Stimulated activated naive CD8-positive, alpha-beta T cell treated with anti-CD3 and anti-CD28 coated beads, Interleukin-15, Interleukin-2, amounts not matched to agents 100 U/mL and 50 U/mL, for 24 hours (primary cell): ENCODE results near the gene TIAM2.
A peak's percentile ranks its signal among the peaks of the same experiment; 100 is the strongest.

ENCODE experiments used
- ATAC-seq: fragments of 150-1000 bp; cut with Tn5 transposase; one replicate; pipeline ENCODE4 v1.10.0; 2021
- DNase-seq: peaks from one replicate; pipeline ENCODE4 v3.0.0; 2021

TIAM2 gene

GRCh38 chr6:155024391-155025027, 29.4 kb downstream of the TIAM2 start:
- ATAC-seq, result no peak
- DNase-seq, result no peak

DNA sequence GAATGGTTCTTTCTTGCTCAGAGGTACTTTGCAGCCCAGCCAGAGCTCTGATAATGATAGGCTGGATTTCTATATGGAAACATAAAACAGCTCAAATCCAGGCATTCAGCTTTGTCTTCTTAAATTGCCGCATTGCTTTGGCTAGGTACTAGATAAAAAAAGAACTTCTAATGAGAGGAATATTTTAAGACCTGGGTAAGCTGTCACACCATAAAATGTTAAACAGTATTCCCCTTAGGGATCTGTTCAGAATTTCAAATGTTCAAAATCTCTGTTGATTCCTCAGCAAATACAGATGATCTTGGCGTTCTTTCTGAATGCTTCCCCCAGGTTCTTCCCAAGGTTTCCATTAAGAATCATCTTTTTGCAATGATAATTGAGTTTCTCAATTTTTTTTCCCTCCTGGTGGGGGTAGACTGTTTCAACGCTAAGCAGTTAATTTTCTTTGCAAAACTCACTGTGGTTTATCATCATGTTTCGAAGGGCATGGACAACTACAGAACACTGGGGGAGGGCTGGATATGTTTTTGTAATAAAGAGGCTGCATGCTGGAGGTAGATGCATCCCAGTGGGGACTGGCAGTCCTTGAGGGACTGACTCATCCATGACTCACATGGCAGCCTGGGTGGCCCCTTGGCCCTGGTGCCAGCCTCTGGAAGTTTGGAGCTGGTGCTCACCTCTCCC, 31.0 kb downstream of the TIAM2 start:
- DNase-seq, result no peak

GRCh38 chr6:155026706-155027045, 31.6 kb downstream of the TIAM2 start:
- ATAC-seq (no peak), DNase-seq (no peak)

More for the DNA sequence above, 31.0 kb downstream of the TIAM2 start:
- peak; percentile 36 for ATAC-seq

DNA sequence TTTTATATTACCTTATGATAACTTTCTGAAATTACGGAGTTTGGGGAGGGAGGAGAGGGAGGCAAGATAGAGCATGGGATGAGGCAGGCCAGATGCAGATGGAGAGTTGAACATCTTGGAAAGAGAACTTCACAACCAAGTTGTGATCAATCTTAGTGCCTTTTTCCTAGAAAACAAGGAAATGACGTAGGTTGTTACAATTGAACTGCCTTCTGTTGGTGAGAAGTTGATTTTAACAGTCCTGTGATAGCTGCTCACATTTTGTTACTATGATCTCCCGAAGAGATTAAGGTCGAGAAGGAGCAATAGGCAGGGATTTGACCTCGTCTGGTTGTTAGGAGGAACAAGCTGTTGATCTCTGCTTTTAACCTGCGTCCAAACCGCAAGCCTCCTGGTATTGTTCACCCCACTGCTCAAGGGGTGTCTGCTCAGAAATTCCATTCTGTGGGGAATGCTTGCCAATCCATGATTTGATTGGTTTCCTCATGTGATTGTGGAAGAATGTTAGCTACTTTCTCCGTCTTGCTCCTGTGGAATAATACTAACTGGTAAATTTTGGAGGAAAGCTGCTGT, 35.1 kb downstream of the TIAM2 start:
- no peak for DNase-seq
- no peak for ATAC-seq

- no peak for DNase-seq
Observed at GRCh38 chr6:155031091-155031490, 36.0 kb downstream of the TIAM2 start.

GRCh38 chr6:155033021-155033791, 38.1 kb downstream of the TIAM2 start:
- no peak for ATAC-seq
- DNase-seq, result no peak

More at GRCh38 chr6:155031091-155031490, 36.0 kb downstream of the TIAM2 start:
- ATAC-seq, result no peak

DNA sequence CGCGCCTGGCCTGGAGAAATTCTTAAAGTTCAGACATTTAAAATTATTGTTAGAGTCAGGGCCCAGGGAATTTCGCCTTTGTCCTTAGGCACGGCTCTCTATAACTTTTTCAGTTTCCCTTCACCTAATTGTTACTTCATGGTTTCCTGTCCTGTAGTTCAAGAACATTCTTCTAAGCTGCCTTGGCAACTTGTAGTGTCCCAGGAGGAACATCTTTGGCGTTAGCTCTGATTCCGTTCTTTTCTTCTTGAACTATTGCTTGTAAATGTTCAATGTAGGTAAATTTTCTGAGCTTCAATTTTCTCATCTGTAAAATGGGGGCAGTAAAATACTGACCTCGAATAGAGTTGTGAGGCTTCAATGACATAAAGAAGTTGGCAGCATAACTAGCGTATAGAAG, 41.8 kb downstream of the TIAM2 start:
- no peak for DNase-seq
- no peak for ATAC-seq

DNA sequence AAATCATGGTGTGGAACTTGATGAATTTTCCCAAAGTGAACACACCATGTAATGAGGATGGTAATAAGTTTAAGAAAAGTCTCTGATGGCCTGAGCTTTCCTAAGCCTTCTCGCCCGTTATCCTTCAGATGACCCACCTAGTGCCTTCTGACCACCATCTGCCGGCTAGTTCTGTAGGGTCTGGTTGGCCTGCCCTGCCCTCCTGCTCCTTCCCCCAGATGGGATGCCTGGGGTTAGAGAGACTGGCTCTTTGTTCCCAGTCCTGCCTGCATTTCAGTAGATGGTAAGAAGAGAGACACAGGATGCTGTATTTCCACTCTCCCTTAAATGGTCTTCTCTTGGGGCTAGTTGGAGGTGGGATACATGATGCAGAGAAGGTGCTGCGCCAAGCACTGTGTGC, 43.0 kb downstream of the TIAM2 start:
- ATAC-seq (no peak), DNase-seq (no peak)

DNA sequence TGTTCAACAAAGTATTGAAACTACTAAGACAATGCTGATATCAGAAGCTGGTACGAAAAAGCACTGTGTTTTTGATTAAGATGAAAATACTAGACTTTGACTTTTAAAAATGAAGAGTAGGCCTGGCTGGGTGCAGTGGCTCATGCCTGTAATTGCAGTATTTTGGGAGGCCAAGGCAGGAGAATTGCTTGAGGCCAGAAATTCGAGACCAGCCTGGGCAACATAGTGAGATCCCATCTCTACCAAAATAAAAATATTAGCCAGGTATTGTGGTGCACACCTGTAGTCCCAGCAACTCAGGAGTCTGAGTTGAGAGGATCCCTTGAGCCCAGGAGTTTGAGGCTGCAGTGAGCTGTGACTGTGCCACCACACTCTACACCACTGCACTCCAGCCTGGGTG, 43.4 kb downstream of the TIAM2 start:
- ATAC-seq, result no peak
- DNase-seq, result no peak

DNA sequence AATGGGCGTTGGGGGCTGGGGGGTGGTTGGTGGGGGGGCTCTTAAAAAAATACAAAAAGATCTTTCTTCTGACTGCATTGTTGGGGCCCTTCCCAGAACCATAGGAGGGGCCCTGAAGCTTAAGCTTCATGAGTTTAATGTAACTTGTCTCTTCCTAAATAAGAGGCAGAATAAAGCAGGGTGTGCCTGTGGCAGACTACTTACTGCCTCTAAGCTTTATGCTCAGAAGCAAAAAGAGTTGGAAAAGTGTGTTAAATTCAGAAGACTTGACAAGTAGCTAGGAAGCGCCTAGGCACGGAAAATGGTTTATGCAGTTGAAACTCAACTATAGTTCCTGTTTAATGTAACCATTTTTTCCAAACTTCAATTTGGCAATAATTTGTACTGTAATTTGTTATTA, 44.5 kb downstream of the TIAM2 start:
- DNase-seq (no peak), ATAC-seq (no peak)

DNA sequence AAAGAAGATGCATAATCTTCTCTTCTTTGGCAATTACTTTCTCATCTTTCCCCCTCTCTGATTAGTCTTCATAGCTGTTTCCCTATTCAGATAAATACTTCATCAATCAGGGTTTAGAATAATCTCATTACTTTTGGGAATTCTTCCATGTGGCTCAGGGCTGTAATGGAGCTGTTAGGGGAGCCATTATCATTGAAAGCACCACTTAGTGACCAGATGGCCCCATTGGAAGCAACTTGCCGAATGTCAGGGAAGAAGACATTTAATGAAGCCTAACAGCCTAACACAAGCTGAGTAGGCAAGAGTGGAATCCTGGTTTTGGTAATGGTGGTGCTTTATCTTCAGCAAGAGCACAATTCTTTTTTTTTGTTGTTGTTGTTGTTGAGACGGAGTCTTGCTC, 45.0 kb downstream of the TIAM2 start:
- ATAC-seq, result no peak
- DNase-seq, result no peak

DNA sequence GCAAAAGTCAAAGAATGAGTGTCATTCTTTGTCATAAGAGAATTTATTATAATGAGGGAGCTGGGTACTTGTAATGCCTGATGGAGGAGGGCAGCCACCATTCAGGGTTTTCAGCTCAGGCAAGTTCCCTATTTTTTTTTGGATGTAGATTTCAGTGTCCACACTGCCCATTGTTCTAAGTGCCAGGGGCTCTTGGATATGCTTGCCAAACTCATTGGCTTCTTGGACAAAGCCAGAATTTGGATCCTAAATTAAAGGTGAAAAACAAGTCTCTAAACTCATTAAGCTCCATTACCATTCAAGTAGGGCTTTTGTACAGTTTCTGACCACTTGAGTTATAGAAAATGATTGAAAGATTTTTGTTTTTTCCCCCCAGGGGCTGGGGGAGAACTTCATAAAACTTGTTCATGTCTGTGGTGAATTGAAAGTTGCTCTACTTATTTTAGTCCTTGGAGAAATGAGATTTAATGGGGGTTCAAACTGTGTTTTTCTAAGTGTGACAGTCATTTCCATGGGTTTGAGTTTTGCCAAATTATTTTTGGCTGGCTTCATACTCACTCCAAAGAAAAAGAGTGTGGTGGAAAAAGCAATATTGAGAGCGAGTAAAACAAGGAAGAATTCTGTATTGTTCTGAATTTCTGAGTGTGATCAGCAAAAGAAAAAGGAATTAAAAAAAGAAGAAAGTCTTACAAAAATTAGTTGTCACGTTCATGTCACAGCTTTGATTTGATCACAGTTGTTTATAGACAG, 46.0 kb downstream of the TIAM2 start:
- no peak for ATAC-seq
- no peak for DNase-seq

GRCh38 chr6:155041741-155042279, 46.7 kb downstream of the TIAM2 start:
- no peak for DNase-seq
- ATAC-seq, result no peak

GRCh38 chr6:155042983-155043382, 47.9 kb downstream of the TIAM2 start:
- ATAC-seq, result no peak

DNA sequence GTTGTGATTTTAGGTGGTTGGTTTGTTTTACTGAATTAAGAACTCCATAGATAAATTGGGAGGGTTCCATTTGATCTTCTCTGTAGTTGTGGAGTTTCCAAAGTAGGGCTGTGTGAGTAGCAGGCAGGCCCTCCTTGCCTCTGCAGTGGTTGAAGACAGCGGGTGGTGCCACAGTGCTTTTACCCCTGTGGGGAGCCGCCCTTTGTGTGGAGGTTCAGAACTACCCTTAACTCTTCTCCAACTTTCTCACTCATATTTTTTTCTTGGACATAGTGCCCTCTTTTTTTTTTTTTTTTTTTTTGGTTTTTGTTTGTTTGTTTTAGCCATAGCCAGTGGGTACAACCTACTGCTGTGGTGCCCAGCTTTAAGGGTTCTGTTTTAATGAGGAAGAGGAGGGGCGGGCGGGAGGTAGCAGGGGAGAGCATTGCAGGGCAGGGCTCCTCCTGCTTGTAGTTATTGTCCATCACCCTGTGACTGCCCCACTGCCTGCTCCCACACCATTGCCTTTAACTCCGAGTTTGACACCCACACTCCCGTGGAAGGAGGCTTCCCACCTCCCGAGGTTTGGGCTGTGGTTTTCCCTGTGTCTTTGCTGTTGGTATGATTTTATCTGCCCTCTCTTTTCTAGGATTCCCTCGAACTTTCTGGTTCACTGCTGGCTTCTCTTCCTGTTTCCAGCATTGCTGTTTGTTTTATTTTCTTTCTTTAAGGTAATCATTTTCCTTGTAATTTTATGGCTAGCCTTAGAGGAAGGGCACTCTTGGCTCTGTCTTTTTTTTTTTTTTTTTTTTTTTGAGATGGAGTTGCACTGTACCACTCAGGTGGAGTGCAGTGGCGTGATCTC, 50.7 kb downstream of the TIAM2 start:
- ATAC-seq (no peak), DNase-seq (no peak)

More at GRCh38 chr6:155042983-155043382, 47.9 kb downstream of the TIAM2 start:
- no peak for DNase-seq

DNA sequence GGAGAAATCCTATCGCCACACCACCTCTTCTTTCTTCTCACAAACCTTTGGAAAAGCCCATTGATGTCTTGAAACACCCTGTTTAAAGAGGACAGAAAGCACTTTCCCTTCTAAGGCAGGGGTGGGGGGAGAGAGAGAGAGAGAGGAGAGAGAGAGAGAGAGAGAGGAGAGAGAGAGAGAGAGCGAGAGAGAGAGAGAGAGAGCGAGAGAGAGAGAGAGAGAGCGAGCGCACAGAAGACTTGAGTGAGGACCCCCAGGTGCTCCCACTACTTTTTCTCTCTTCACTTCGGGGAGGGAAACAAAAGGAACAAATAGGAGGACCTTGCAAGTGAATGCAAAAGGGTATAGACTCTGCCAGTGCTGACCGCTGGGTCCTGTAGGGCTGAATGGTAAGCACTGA, 52.4 kb downstream of the TIAM2 start:
- ATAC-seq (no peak), DNase-seq (no peak)

- DNase-seq (peak; percentile 42), ATAC-seq (peak; percentile 96)
Observed at GRCh38 chr6:155050311-155050710, 55.2 kb downstream of the TIAM2 start.

- ATAC-seq, result no peak
- no peak for DNase-seq
Observed at GRCh38 chr6:155054491-155055250, 59.6 kb downstream of the TIAM2 start.

DNA sequence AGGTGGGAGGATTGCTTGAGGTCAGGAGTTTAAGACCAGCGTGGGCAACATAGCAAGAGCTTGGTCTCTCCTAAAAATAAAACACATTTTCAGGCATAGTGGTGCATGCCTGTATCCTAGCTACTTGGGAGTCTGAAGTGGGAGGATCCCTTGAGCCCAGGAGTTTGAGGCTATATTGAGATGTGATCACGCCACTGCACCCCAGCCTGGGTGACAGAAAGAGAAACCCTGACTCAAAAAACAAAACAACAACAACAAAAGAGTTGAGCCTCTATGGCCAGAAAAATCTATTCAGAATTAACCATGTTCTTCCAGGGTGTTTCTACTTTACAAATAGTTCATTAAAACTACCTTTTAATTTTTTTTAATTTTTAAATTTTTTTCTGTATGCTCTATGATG, 60.6 kb downstream of the TIAM2 start:
- no peak for ATAC-seq
- no peak for DNase-seq

- no peak for DNase-seq
- no peak for ATAC-seq
Observed at GRCh38 chr6:155056756-155057155, 61.6 kb downstream of the TIAM2 start.
